Prostate gland (tissue), 2 donors: ENCODE data around the gene DLG3.

Experiments used
- CTCF ChIP-seq, 4 experiments: fragments of 200-600 bp in 2 of 4; fragments of 450-650 bp in 2 of 4; sonication (generic) in 2 of 4; IDR thresholded peaks; 1 replicate in 3 of 4; 2 replicates in 1 of 4; pipeline ENCODE4 v1.5.1; 2016 to 2019; ENCODE audit warnings: antibody characterized with exemption in 4 of 4, mild to moderate bottlenecking in 2 of 4, moderate library complexity in 2 of 4
- POLR2A ChIP-seq: fragments of 450-650 bp; IDR thresholded peaks from one replicate; pipeline ENCODE4 v1.6.1; 2016; ENCODE audit warnings: antibody characterized with exemption, mild to moderate bottlenecking
- POLR2AphosphoS5 ChIP-seq: sonication (generic); formaldehyde crosslinking; IDR thresholded peaks from one replicate; pipeline ENCODE4 v1.6.1; 2017; ENCODE audit warnings: antibody characterized with exemption

DNA sequence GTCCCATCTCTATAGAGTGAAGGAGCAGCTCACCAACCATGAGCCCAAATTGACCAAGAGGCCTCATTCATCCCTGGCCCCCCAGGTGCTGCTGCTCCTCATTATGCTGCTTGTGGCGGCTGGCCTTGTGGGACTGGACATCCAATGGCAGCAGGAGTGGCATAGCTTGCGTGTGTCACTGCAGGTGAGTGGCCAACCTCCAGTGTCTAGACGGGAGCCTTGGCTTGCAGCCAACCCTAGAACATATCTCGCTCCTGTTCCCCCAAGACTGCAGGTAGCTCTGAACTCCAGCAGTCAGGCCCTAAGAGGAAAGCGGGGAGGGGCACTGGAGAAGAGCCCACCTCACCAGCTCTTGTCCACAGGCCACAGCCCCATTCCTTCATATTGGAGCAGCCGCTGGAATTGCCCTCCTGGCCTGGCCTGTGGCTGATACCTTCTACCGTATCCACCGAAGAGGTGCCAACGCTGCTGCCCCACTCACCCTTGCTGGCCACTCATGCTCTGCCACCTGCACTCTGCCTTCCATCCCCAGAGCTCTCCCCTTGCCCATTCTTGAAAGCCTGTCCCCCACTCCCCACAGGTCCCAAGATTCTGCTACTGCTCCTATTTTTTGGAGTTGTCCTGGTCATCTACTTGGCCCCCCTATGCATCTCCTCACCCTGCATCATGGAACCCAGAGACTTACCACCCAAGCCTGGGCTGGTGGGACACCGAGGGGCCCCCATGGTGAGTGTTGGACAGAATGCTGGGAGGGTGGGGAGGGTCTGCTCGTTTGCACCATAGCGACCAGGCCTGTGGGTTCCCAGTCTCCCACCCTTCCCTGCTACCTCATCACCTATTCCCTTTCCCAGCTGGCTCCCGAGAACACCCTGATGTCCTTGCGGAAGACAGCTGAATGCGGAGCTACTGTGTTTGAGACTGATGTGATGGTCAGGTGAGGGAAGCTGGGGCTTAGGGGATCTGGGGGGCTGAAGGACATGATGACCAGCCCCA, 18.1 kb upstream of the DLG3 start:
- TF ChIP-seq POLR2A: no peak
- TF ChIP-seq POLR2AphosphoS5: no peak
- TF ChIP-seq CTCF (IDR thresholded peaks at IDR 0.05): no peak
